CD4-positive, alpha-beta T cell treated with Interleukin-6 at 100 ng/mL for 8 hours (primary cell): ENCODE results near the gene ZIK1.

Experiments used
- DNase-seq: peaks from one replicate; pipeline ENCODE4 v3.0.0-alpha.2; 2020; ENCODE audit warnings: mixed read lengths, low spot score

The ZIK1 gene

GRCh38 chr19:57583521-57584416 lies at the start of gene ZIK1:
Gene ZIK1 (plus strand): TSS chr19:57584145. CDS start chr19:57584357, 212 bp downstream.
- DNase-seq, result peak; percentile 93

GRCh38 chr19:57537953-57538547 lies 45.9 kb upstream of the ZIK1 start:
- DNase-seq, result no peak

- no peak for DNase-seq
These were observed 37.4 kb upstream of the ZIK1 start for GRCh38 chr19:57546513-57546912.

GRCh38 chr19:57552432-57552831 lies 31.5 kb upstream of the ZIK1 start:
- DNase-seq, result no peak

GRCh38 chr19:57557659-57558058 lies 26.3 kb upstream of the ZIK1 start:
- no peak for DNase-seq

- no peak for DNase-seq
These were observed 25.4 kb upstream of the ZIK1 start for GRCh38 chr19:57558525-57558924.

- DNase-seq, result no peak
These were observed 24.9 kb upstream of the ZIK1 start for GRCh38 chr19:57559008-57559403.

- DNase-seq, result peak; percentile 91
These were observed 24.4 kb upstream of the ZIK1 start, which contains the start of gene ZNF550 for GRCh38 chr19:57559404-57560025. Gene ZNF550 (minus strand): TSS chr19:57559863. CDS start chr19:57559682, 181 bp downstream.

- no peak for DNase-seq
These were observed 23.9 kb upstream of the ZIK1 start for GRCh38 chr19:57560049-57560491.

- DNase-seq, result no peak
These were observed 20.4 kb upstream of the ZIK1 start for GRCh38 chr19:57563547-57563946.

GRCh38 chr19:57566396-57567265 lies 17.3 kb upstream of the ZIK1 start:
- DNase-seq, result no peak

GRCh38 chr19:57570707-57571106 lies 13.2 kb upstream of the ZIK1 start:
- DNase-seq, result no peak

GRCh38 chr19:57572415-57572947 lies 11.5 kb upstream of the ZIK1 start:
- no peak for DNase-seq

GRCh38 chr19:57576661-57577060 lies 7.3 kb upstream of the ZIK1 start:
- DNase-seq, result no peak

- peak; percentile 97 for DNase-seq
These were observed 5.3 kb upstream of the ZIK1 start, which contains the start of gene ZNF416 for GRCh38 chr19:57578487-57579205. Gene ZNF416 (minus strand): TSS chr19:57578911. CDS start chr19:57578704, 207 bp downstream.

GRCh38 chr19:57583104-57583520 lies 833 bp upstream of the ZIK1 start:
- DNase-seq, result no peak

- no peak for DNase-seq
These were observed 3.6 kb downstream of the ZIK1 start for GRCh38 chr19:57587529-57587928.

GRCh38 chr19:57599377-57599760 lies 15.4 kb downstream of the ZIK1 start:
- no peak for DNase-seq

- peak; percentile 87 for DNase-seq
These were observed 15.9 kb downstream of the ZIK1 start, which contains the start of gene ZNF530 for GRCh38 chr19:57599761-57600383. Gene ZNF530 (plus strand): TSS chr19:57599885. CDS start chr19:57604346, 4,461 bp downstream.

GRCh38 chr19:57606931-57607330 lies 23.0 kb downstream of the ZIK1 start:
- no peak for DNase-seq
